GM12865 (cell line): ENCODE measurements around the gene PRLR.

Experiments used
- DNase-seq: peaks from one replicate; pipeline ENCODE4 v3.0.0; 2010; ENCODE audit warnings: low read depth
- H3K4me3 ChIP-seq: 2 replicates; pipeline ENCODE4 v1.5.1; 2011; ENCODE audit warnings: mild to moderate bottlenecking, low read depth, low read length, control low read depth
- CTCF ChIP-seq: IDR thresholded peaks from 2 replicates; pipeline ENCODE4 v1.5.1; 2011; ENCODE audit warnings: low read length, control low read depth, low read depth, inconsistent platforms; ENCODE audit not compliant: insufficient read depth; ENCODE audit errors: missing control alignments

Gene PRLR

GRCh38 chr5:35227720-35228119 is 2.6 kb downstream of the PRLR start:
- no peak for TF ChIP-seq CTCF
- no peak for DNase-seq
- no peak overlapping the region for H3K4me3 ChIP-seq

- H3K4me3 ChIP-seq = no peak overlapping the region
- DNase-seq = no peak
- TF ChIP-seq CTCF = no peak
Observed at GRCh38 chr5:35223787-35224395, 6.4 kb downstream of the PRLR start.

- no peak for DNase-seq
- no peak overlapping the region for H3K4me3 ChIP-seq
- no peak for TF ChIP-seq CTCF
Observed at GRCh38 chr5:35220967-35221366, 9.3 kb downstream of the PRLR start.

- no peak overlapping the region for H3K4me3 ChIP-seq
- TF ChIP-seq CTCF = no peak
- no peak for DNase-seq
Observed at GRCh38 chr5:35218981-35219380, 11.3 kb downstream of the PRLR start.

GRCh38 chr5:35214051-35214450 is 16.2 kb downstream of the PRLR start:
- no peak overlapping the region for H3K4me3 ChIP-seq
- DNase-seq = no peak
- TF ChIP-seq CTCF = no peak

GRCh38 chr5:35213608-35214007 is 16.7 kb downstream of the PRLR start:
- TF ChIP-seq CTCF = no peak
- H3K4me3 ChIP-seq = no peak overlapping the region
- DNase-seq = no peak
